HG03457 (cell line): Measurements from ENCODE around the gene HHAT.
"Not testable (repeated sequence)": the region's sequence is repeated elsewhere in the genome, so short reads cannot be mapped to it uniquely, and the experiment has no call there.

ENCODE experiments used
- ATAC-seq: cut with Tn5 transposase; IDR thresholded peaks from one replicate; pipeline ENCODE4 v1.9.1; 2021; ENCODE audit warnings: moderate number of reproducible peaks; ENCODE audit not compliant: unreplicated experiment

Gene HHAT

GRCh38 chr1:210354305-210354704 lies 25.6 kb downstream of the HHAT start:
- ATAC-seq = not testable (repeated sequence)

GRCh38 chr1:210358626-210359025 lies 29.9 kb downstream of the HHAT start:
- ATAC-seq = no peak

- ATAC-seq = no peak
Observed at GRCh38 chr1:210359255-210359654, 30.6 kb downstream of the HHAT start.

DNA sequence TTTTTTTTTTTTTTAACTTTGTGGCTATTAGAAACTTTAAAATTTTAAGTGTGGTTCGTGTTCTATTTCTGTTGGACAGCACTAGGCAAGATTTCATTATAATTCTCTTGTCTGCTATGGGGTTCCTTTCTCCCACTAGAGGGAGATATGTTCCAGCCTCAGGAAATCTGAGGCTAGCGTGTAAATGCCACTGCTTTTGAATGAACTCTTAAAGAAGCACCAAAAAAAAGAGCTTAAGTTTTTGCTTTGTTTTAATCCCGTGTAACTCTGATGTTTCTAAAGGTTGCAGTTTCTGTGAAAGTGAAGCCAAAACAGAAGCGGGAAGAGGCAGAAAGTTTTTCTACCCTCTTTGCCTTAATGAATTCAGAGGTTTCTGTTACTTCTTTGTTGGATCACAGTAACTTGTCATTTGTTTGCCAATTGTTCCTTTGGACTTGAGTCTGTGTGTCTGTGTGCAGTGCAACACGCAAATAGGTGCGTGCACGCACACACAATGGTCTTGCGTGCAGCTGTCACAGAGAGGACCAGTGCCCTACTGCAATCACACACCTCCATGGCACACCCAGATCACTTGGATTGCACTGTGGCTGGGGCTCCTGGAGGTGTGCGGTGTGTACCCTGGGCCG lies 32.3 kb downstream of the HHAT start:
- no peak for ATAC-seq

DNA sequence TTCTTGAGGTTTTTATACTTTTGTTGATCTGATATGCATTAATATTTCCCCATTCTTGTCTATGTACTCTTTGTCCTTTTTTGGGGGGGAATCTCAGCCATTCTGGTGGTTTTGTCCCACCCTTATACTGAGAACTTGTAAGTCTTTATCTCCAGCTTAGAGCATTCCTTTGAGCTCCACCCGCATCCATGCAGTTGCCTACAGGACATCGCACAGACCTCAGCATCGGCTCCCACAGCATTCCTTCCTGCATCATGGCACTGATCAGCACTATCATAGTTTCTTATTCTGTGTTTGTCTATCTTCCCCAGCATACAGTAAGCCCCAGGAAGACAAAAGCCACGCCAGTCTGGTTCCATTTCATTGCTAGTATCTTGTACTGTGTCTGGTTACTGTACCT lies 33.0 kb downstream of the HHAT start:
- ATAC-seq = no peak

GRCh38 chr1:210362526-210362925 lies 33.8 kb downstream of the HHAT start:
- ATAC-seq = no peak

DNA sequence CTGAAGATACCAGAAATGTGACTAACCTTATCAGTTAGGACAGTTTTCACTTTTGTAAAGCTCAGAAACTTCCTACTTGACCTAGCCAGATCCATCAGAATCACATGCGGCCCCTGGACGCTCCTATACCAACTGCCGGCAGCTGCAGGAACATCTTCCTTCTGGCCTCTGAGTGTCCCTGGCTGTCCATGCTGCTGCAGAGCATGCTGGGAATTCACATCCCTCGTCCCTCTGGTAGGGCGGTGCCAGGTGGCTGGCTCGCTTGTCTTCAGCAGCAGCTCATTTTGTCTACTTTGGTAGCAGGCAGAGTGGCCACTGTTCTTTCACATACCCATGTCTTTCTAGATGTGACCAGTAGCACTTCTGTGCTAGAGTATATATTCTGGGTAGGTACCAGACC lies 34.4 kb downstream of the HHAT start:
- ATAC-seq = no peak

DNA sequence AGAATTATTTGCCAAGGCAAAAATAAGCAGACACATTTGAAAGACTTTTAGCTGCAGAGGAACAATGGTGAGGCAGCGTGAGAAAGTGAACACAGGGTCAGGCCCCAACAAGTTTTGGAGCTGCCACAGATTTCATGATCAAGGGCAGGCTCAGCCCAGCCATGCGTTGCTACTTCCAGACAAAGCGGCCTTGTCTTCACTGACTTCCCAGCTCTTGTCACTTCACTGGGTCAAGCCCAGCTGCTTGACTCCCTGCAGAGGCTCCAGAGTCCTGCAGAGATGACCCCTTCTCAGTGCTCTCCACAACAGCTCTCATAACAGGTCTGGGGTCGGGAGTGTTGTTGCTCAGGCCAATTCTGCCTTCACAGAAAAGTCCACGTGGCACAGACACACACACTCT lies 35.8 kb downstream of the HHAT start:
- no peak for ATAC-seq

- ATAC-seq = no peak
Observed at GRCh38 chr1:210366767-210367166, 38.1 kb downstream of the HHAT start.

DNA sequence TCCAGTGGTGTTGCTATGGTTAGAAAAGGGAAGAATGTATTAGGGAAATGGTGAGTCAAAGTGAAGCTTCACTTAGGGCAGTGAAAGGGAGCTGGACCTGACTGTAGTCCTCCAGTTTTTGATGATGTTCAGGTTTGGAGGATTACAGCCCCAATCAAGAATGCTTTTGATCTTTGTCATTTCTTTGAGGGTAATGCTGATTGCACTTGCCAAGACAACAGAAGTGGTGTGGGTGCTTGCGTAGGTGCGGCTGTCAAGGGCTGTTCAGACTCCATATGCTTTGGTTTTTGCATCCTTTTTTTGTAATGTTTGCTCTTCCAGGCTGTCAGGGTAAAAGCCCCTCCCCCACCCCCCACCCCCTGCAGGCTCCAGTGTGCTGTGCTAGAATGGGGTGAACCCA lies 38.9 kb downstream of the HHAT start:
- ATAC-seq = no peak

DNA sequence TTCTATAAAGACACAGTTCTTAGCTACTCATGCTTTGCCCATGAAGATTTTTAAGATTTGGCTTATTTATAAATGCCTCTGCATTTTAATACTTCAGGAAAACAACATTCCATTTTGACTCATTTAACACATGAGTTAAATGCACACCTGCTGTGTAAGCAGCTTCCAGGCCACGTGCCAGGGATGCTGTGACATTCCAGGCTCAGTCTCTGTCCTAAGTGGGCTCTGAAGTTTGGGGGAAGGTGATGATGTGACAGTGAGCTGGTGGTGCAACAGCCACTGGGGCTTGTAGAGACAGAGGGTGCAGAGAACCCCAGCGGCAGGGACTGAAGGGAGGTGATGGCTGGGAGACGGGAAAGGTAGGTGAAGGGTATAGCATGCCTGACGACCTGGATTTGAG lies 40.7 kb downstream of the HHAT start:
- no peak for ATAC-seq

DNA sequence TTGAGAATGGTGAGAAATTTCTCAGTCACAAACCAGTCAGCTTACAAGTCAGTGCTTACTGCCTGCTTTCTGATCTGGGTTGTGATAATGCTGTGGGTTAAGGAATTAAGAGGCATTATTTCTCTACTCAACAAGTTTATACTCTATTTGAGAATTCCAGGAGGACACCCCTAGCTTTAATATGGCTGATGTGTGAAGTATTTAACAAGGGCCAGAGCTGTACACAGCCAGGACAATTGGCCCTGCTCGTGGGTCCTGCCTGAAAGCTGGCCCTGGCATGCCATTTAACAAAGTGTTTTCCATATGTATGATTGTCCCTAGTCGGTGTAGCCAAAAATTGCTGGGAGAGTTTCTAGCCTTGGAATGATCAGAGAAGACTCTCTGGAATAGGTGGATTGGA lies 43.2 kb downstream of the HHAT start:
- ATAC-seq = no peak

GRCh38 chr1:210372491-210372890 lies 43.8 kb downstream of the HHAT start:
- ATAC-seq = no peak

- ATAC-seq = no peak
Observed at GRCh38 chr1:210372931-210373627, 44.4 kb downstream of the HHAT start.

DNA sequence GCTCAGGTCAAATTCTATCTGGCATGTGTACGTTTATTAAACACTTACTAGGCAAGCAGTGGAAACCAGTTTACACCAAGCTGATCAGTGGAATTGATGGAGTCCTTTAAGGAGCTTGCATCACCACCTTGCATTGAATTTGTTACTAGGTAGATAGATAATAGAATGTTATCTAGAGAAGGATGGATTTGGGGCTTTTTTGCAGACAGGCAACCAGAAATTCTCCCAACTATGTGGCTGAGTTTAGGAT lies 44.9 kb downstream of the HHAT start:
- no peak for ATAC-seq

- ATAC-seq = peak; percentile 83
Observed at GRCh38 chr1:210373878-210374599, 45.3 kb downstream of the HHAT start.

GRCh38 chr1:210374600-210374953 lies 45.9 kb downstream of the HHAT start:
- ATAC-seq = no peak

DNA sequence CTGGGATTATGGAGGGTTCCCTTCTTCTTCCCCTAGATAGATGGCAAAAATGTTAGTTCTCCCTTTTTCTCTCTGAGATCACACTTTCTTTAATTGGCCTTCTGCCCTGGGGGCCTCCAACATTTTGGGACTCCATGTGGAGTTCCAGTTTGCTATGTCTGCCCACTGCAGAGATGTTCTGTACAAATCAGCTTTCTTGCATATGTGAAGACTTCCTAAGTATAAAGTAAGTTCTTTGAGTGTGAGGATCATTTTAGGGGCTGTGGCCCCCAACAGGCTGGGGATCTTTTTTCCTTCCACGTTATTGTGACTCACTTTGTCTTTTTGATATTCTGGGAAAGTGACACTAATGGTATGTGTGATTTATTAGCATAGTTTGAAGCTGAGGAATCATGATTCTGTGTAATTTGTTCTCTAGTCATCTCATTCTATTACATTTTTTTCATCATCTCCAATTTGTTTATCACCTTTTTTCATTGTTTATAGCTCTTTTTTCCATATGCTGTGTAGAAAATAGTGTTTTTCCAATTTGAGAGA lies 48.2 kb downstream of the HHAT start:
- ATAC-seq = no peak

GRCh38 chr1:210377731-210378333 lies 49.1 kb downstream of the HHAT start:
- ATAC-seq = no peak

- no peak for ATAC-seq
Observed at GRCh38 chr1:210378736-210379135, 50.0 kb downstream of the HHAT start.

GRCh38 chr1:210381934-210382333 lies 53.2 kb downstream of the HHAT start:
- ATAC-seq = no peak

- no peak for ATAC-seq
Observed at GRCh38 chr1:210384625-210385024, 55.9 kb downstream of the HHAT start.
